Myocyte (in vitro differentiated cells): ENCODE results near the gene RFC3. TPM values are rescaled to one million over a fixed set of nuclear protein-coding genes. Genes with fewer than 3 reads are reported as not detected.
"Not testable (repeated sequence)": the region's sequence is repeated elsewhere in the genome, so short reads cannot be mapped to it uniquely, and the experiment has no call there.

Source experiments
- DNase-seq: peaks from one replicate; pipeline ENCODE4 v3.0.0-alpha.2; 2012; ENCODE audit warnings: low read depth
- total RNA-seq: library from RNA; depleted of rRNA; stranded (reverse); fragments of >200 nt; gene quantifications from 2 replicates; pipeline ENCODE4 v1.2.3, GENCODE V29; 2014

RFC3 gene
- total RNA-seq, 1 donor from 2014 or later, result 5.7 TPM

- DNase-seq, result no peak
These were observed 11.3 kb upstream of the RFC3 start for GRCh38 chr13:33806470-33807248.

GRCh38 chr13:33812829-33813228, 5.1 kb upstream of the RFC3 start:
- not testable (repeated sequence) for DNase-seq

GRCh38 chr13:33815011-33815550, 2.9 kb upstream of the RFC3 start:
- DNase-seq, result no peak

- DNase-seq, result no peak
These were observed 1.0 kb upstream of the RFC3 start for GRCh38 chr13:33816912-33817311.

GRCh38 chr13:33817513-33817900, 442 bp upstream of the RFC3 start:
- no peak for DNase-seq

GRCh38 chr13:33825083-33825482, 7.1 kb downstream of the RFC3 start:
- DNase-seq, result no peak

- no peak for DNase-seq
These were observed 9.2 kb downstream of the RFC3 start for GRCh38 chr13:33827139-33827538.

- DNase-seq, result no peak
These were observed 10.6 kb downstream of the RFC3 start for GRCh38 chr13:33828431-33829129.

GRCh38 chr13:33832872-33833271, 14.9 kb downstream of the RFC3 start:
- DNase-seq, result no peak

- DNase-seq, result peak; percentile 35
These were observed 20.7 kb downstream of the RFC3 start for GRCh38 chr13:33838647-33839046.

- no peak for DNase-seq
These were observed 22.5 kb downstream of the RFC3 start for GRCh38 chr13:33840402-33840801.

GRCh38 chr13:33842207-33842606, 24.3 kb downstream of the RFC3 start:
- DNase-seq, result no peak

- no peak for DNase-seq
These were observed 25.0 kb downstream of the RFC3 start for GRCh38 chr13:33842986-33843385.

- DNase-seq, result no peak
These were observed 27.8 kb downstream of the RFC3 start for GRCh38 chr13:33845572-33846302.

GRCh38 chr13:33846303-33847062, 28.5 kb downstream of the RFC3 start:
- peak; percentile 11 for DNase-seq

- DNase-seq, result no peak
These were observed 31.3 kb downstream of the RFC3 start for GRCh38 chr13:33849211-33849610.

- no peak for DNase-seq
These were observed 37.5 kb downstream of the RFC3 start for GRCh38 chr13:33855371-33855895.

GRCh38 chr13:33859691-33860303, 41.8 kb downstream of the RFC3 start:
- DNase-seq, result no peak

- no peak for DNase-seq
These were observed 42.6 kb downstream of the RFC3 start for GRCh38 chr13:33860526-33860925.

GRCh38 chr13:33862016-33862415, 44.1 kb downstream of the RFC3 start:
- DNase-seq, result no peak
